ENCODE data around the gene KCNK10.

Gene KCNK10

GRCh38 chr14:88264116-88264515 lies 59.0 kb downstream of the KCNK10 start:
- TF ChIP-seq CTCF (IDR thresholded peaks at IDR 0.05), result no peak

GRCh38 chr14:88258021-88258420 lies 65.0 kb downstream of the KCNK10 start:
- no peak for TF ChIP-seq CTCF (IDR thresholded peaks at IDR 0.05)

GRCh38 chr14:88256997-88257950 lies 65.8 kb downstream of the KCNK10 start:
- no peak for TF ChIP-seq CTCF (IDR thresholded peaks at IDR 0.05)

- TF ChIP-seq CTCF (IDR thresholded peaks at IDR 0.05), result no peak
Measured at GRCh38 chr14:88255798-88256197, 67.3 kb downstream of the KCNK10 start.

- no peak for TF ChIP-seq CTCF (IDR thresholded peaks at IDR 0.05)
Measured at GRCh38 chr14:88255196-88255595, 67.9 kb downstream of the KCNK10 start.

- no peak for TF ChIP-seq CTCF (IDR thresholded peaks at IDR 0.05)
Measured at GRCh38 chr14:88252498-88252897, 70.6 kb downstream of the KCNK10 start.

GRCh38 chr14:88251650-88252049 lies 71.4 kb downstream of the KCNK10 start:
- TF ChIP-seq CTCF (IDR thresholded peaks at IDR 0.05), result no peak
